Body of pancreas (tissue), 4 donors: ENCODE measurements around the gene SKIC8.

Experiments used
- CTCF ChIP-seq, 7 experiments: fragments of 450-650 bp in 4 of 7; fragments of 200-600 bp in 3 of 7; sonication (generic) in 3 of 7; IDR thresholded peaks; one replicate each; pipeline ENCODE4 v1.5.1; 2016 to 2019; ENCODE audit warnings: antibody characterized with exemption in 7 of 7
- POLR2A ChIP-seq, 3 donors: fragments of 450-650 bp; IDR thresholded peaks; one replicate each; pipeline ENCODE4 v1.6.1; 2016; ENCODE audit warnings: antibody characterized with exemption in 3 of 3, mild to moderate bottlenecking in 2 of 3

- no peak for TF ChIP-seq CTCF (IDR thresholded peaks at IDR 0.05)
- no peak for TF ChIP-seq POLR2A (IDR thresholded peaks at IDR 0.05)
Observed at GRCh38 chr15:78260489-78260888, 38.9 kb downstream of the SKIC8 start.
